ENCODE data around the gene AGTRAP. TPM values are rescaled to one million over a fixed set of nuclear protein-coding genes. Genes with fewer than 3 reads are reported as not detected.

Gene AGTRAP
- total RNA-seq, 2 experiments from 2014 or later, result 21.3 to 21.8 TPM

- no peak overlapping the region for H3K4me3 ChIP-seq (ENCODE audit: low read length)
- no peak overlapping the region for H3K4me3 Mint-ChIP-seq
Observed at GRCh38 chr1:11757047-11757446, 21.1 kb downstream of the AGTRAP start.

GRCh38 chr1:11759791-11760190 is 23.9 kb downstream of the AGTRAP start:
- Mint-ChIP-seq H3K4me3 (no peak overlapping the region), H3K4me1 (ENCODE audit: low read depth) (no peaks in the 10 kb centered on the region), H3K27me3 (peaks cover 28% of the 10 kb centered on the region), H3K9me3 (no peaks in the 10 kb centered on the region), H3K36me3 (ENCODE audit: low read depth) (no peaks in the 10 kb centered on the region), H3K27ac (no peak overlapping the region)
- ChIA-PET CTCF (no interaction called here), POLR2A (no interaction called here)
- intact Hi-C loops (cut with DNase I, micrococcal nuclease), result no loop called here
- Histone ChIP-seq H3K4me1 (ENCODE audit: insufficient read depth, low read length) (peaks cover 10% of the 10 kb centered on the region), H3K27ac (ENCODE audit: low read depth in 1 of 2, low read length in 2 of 2) (no peak overlapping the region), H3K36me3 (ENCODE audit: insufficient read depth, low read length) (no peaks in the 10 kb centered on the region), H3K27me3 (ENCODE audit: control insufficient read depth in 1 of 2, insufficient read depth in 2 of 2, low read length in 2 of 2) (peaks cover 5 to 21% of the 10 kb centered on the region in 2 experiments), H3K9me3 (ENCODE audit: control insufficient read depth in 1 of 2, insufficient read depth in 1 of 2, low read length in 2 of 2) (peaks cover 0 to 5% of the 10 kb centered on the region in 2 experiments), H3K4me3 (ENCODE audit: low read length) (no peak overlapping the region)
- no peak for DNase-seq
- no peak for TF ChIP-seq CTCF (IDR thresholded peaks at IDR 0.05)
- no peak for ATAC-seq (ENCODE audit: poor library complexity)

More at GRCh38 chr1:11757047-11757446, 21.1 kb downstream of the AGTRAP start:
- no peak for TF ChIP-seq CTCF (IDR thresholded peaks at IDR 0.05)
- Mint-ChIP-seq H3K9me3 (no peaks in the 10 kb centered on the region), H3K27me3 (peaks cover 12% of the 10 kb centered on the region), H3K4me1 (ENCODE audit: low read depth) (no peaks in the 10 kb centered on the region), H3K27ac (no peak overlapping the region), H3K36me3 (ENCODE audit: low read depth) (no peaks in the 10 kb centered on the region)
- intact Hi-C loops (cut with DNase I, micrococcal nuclease), result no loop called here
- Histone ChIP-seq H3K36me3 (ENCODE audit: insufficient read depth, low read length) (no peaks in the 10 kb centered on the region), H3K4me1 (ENCODE audit: insufficient read depth, low read length) (peaks cover 10% of the 10 kb centered on the region), H3K9me3 (ENCODE audit: control insufficient read depth in 1 of 2, insufficient read depth in 1 of 2, low read length in 2 of 2) (peaks cover 0 to 5% of the 10 kb centered on the region in 2 experiments), H3K27me3 (ENCODE audit: control insufficient read depth in 1 of 2, insufficient read depth in 2 of 2, low read length in 2 of 2) (peaks cover 0 to 9% of the 10 kb centered on the region in 2 experiments), H3K27ac (ENCODE audit: low read depth in 1 of 2, low read length in 2 of 2) (no peak overlapping the region)
- POLR2A ChIA-PET, result no interaction called here
- CTCF ChIA-PET, result interaction anchor here (2.0 kb wide), 1 partner anchor 111 kb away, joined by 5 read pairs; no protein-coding TSS in a partner anchor
- ATAC-seq (ENCODE audit: poor library complexity) (no peak), DNase-seq (no peak)

- CTCF ChIA-PET, result no interaction called here
- H3K27me3 ChIP-seq (ENCODE audit: control insufficient read depth in 1 of 2, insufficient read depth in 2 of 2, low read length in 2 of 2), result peaks cover 5 to 21% of the 10 kb centered on the region in 2 experiments
- Mint-ChIP-seq H3K9me3 (no peaks in the 10 kb centered on the region), H3K27me3 (peaks cover 28% of the 10 kb centered on the region), H3K4me1 (ENCODE audit: low read depth) (no peaks in the 10 kb centered on the region), H3K36me3 (ENCODE audit: low read depth) (no peaks in the 10 kb centered on the region), H3K4me3 (no peak overlapping the region), H3K27ac (no peak overlapping the region)
- DNase-seq (no peak), ATAC-seq (ENCODE audit: poor library complexity) (no peak)
- POLR2A ChIA-PET, result no interaction called here
- no peak overlapping the region for H3K27ac ChIP-seq (ENCODE audit: low read depth in 1 of 2, low read length in 2 of 2)
- no peaks in the 10 kb centered on the region for H3K36me3 ChIP-seq (ENCODE audit: insufficient read depth, low read length)
- TF ChIP-seq CTCF (IDR thresholded peaks at IDR 0.05), result no peak
- H3K4me3 ChIP-seq (ENCODE audit: low read length), result no peak overlapping the region
- H3K4me1 ChIP-seq (ENCODE audit: insufficient read depth, low read length), result peaks cover 10% of the 10 kb centered on the region
- peaks cover 0 to 5% of the 10 kb centered on the region in 2 experiments for H3K9me3 ChIP-seq (ENCODE audit: control insufficient read depth in 1 of 2, insufficient read depth in 1 of 2, low read length in 2 of 2)
- intact Hi-C loops (cut with DNase I, micrococcal nuclease), result no loop called here
Observed at GRCh38 chr1:11761285-11761684, 25.3 kb downstream of the AGTRAP start.

Measured in CD4-positive, alpha-beta T cell (primary cell).